ENCODE measurements around the gene C1QTNF12. TPM values are rescaled to one million over a fixed set of nuclear protein-coding genes. Genes with fewer than 3 reads are reported as not detected.

Gene C1QTNF12
- polyA plus RNA-seq, 4 donors = 9.0 to 20.6 (median 9.9) TPM

DNA sequence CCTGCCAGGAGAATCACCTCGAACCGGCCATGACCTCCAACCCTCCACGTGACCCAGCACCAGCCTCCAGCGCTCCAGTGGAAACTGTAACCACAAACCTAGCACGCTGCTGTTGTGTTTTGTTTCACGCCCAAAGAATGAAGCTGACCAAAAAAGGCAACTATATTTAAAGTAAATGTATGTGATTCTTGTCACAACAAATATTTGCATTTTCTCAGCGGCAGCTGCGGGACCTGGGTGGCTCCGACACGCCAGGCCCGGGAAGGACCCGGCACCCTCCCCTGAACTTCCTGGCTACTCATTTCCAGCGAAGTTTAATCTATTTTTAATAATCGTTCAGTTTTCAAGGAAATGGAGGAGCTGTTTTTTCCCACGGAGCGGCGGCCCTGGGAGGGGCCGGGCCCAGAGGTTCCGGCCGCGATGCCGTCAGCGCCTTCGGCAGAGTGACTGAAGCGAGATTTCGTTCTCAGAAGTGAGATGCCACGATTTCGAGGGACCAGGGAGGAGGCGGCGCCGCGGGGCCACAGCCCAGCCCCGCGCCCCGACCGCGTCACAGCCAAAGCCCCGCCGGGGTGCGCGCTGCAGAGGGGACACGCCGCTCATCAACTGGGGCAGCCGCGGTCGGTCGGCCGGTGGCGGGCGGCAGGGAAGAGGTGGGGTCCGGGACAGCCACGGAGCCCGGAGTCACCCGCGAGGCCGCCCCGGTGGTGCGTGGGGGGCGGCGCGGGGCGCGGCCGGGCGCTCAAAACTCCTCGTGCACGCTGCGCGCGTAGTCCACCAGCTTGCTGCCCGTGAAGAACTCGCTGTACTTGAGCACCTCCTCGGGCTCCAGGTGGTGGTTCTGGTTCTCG, 29.5 kb downstream of the C1QTNF12 start:
- no peak for DNase-seq (ENCODE audit: low read depth in 4 of 4, low spot score in 3 of 4)

DNA sequence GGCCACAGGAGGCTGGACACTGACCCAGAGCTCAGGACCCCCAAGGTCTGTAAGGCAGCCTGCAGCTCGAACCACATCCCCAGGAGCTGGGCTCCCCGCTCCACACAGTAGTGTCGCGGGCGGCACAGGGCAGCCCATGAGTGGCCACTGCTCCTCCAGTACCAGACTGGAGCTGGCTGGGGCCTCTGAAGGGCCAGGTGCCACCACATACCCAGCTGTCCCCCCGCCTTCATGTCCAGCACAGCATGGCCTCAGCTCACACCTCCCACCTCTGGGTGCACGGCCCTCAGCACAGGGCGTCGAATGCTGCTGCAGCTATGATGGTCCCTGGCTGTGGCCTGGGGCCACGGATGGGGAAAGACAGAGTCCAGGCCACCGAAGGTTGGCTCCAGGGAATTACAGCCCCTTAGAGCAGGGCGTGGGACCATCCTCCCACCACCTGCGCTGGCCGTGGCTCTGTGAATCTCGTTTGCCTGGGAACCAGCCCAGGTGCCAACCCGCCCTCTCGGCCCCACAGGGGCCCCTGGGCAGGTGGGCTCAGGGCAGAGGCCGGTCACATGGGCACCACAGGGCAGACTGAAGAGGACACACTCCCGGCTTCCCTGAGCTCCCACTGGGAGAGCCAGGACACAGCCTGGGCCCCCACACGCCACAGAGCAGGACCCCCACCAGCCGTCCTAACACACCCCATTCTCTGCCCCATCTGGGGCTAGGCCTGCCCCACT, 30.5 kb downstream of the C1QTNF12 start:
- DNase-seq (ENCODE audit: low read depth in 4 of 4, low spot score in 3 of 4) = no peak

DNA sequence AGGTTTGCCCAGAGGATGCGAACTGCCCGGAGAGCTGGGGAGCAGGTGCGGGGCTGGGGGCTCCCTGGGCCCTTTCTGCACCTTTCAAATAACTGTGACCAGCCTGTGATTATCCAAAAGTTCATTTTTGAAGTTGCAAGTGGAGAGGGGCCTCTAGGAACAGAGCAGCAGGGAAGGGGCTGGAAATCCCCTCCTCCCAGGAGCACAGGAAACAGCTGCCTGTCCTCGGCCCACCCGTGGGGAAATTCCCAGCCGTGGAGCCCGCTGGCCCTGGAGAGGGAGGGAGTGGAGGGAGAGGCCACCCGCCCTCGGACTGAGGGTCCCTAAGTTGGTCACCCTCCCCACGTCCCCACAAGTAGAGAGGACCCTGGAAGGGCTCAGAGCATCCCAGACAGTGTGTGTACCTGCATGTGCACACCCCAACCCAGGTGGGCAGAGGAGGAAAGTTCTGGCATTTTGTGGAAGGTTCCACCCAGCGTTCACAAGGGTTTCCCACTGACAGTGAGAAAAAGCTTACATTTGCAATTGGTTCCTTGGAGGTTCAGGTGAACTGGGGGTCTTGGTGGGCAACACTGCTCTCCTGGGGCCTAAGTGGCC, 31.3 kb downstream of the C1QTNF12 start:
- no peak for DNase-seq (ENCODE audit: low read depth in 4 of 4, low spot score in 3 of 4)

DNA sequence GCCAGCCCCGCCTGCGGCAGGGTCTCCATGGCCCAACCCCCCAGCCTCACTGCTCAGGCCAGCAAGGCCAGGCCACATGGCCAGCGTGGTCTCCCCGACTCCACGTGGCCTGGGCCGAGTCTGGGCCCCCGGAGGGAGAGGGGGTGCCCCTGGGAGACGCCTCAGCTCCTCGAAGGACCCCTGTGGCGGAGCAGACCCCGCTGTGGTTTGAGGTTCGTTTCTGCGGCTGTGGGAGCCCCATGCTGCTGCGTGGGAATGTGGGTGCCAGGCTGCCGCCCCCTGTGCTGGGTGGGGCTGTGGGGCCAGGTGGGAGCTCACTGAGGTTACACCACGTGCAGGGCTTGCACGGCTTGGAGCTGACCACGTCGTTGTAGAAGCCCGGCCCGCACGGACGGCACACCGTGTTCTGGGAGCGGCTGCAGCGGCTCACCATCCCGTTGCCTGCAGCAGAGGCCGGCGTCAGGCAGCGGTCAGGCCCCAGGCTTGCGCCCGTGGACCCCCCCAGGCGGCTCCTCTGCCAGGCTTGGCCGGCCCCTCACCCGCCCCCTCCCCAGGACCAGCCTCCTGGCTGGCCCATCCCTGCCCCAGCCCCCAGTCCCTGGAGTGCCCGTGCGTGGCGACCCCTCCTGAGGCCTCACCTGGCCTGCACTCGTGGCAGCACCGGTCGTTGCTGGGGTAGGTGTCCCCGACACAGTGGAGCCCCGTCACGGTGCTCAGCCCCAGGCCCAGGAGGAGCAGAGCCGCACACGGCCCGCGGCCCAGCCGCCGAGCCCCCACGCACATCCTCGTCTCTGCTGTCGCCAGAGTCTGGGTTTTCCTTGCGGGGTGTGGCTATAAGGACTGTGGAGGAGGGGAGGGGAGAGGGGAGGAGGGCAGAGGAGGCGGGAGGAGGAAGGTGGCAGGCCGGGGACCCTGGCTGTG, 32.9 kb downstream of the C1QTNF12 start, which contains the start of gene TNFRSF4:
Gene TNFRSF4, minus strand, starts transcription at position 809 of the 921 bp plus-strand sequence. Its CDS starts 26 bp downstream, at position 783.
- no peak for DNase-seq (ENCODE audit: low read depth in 4 of 4, low spot score in 3 of 4)

DNA sequence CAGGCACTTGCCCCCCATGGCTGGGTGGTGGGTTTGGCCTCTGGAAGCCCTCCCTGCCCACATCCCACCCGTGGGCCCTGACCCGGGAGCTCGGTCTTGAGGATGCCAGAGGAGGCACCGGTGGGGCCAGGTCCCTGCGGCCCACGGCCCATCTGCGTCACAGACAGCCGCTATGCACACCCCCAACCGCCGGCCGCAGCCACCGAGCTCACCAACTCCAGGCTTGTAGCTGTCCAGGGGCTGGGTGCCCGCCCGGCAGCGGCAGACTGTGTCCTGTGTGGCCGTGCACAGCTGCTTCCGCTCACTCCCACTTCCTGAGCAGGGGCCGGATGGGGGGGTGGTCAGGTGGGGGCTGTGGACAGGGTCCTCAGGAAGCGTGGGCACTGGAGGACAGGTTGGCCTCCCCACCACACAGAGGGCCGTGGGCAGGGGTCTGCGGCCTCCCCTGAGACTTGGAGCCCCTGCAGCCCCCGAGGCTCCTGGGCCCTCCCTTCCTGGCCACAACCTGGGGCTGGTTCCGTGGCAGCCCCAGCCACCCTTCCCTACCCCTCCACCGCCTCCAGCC, 33.7 kb downstream of the C1QTNF12 start:
- DNase-seq (ENCODE audit: low read depth in 4 of 4, low spot score in 3 of 4) = no peak

DNA sequence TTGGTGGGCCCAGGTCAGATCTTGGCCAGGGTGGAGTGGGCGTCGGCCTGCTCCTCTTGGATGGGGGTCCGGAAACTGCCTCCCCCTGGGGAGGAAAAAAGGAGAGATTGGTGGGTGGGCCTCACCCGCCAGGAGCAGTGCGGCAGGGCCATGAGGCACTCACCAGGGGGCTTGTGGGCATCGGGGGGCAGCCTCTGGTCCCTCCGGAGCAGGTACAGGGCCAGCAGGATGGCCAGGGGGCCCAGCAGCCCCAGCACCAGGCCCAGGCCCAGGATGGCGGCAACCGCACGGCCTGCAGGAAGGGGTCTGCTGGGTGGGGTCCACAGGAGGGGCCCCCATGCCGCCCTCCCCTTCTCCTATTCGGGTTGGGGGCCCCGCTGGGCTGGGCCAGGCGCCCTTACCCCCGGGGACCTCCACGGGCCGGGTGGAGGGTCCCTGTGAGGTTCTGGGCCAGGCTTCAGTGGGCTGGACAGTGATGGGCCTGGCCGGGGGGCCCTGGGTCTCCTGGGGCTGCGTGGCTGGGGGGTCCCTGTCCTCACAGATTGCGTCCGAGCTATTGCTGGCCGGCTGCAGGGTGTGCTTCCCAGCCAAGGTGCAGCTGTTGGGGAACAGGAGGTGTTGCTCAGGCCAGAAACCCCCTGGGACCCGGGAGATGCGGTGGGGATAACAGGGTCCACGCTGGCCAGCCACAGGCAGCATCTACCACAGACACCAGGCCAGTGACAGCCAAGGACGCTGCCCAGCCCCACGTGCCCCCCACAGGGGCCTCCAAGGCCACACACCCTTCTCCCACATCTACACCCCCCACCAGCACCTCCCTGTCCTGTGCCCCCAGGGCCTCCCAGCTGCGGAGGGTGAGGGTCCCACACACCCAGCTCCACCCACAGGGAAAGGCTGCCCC, 34.7 kb downstream of the C1QTNF12 start:
- DNase-seq (ENCODE audit: low read depth in 4 of 4, low spot score in 3 of 4) = no peak

DNA sequence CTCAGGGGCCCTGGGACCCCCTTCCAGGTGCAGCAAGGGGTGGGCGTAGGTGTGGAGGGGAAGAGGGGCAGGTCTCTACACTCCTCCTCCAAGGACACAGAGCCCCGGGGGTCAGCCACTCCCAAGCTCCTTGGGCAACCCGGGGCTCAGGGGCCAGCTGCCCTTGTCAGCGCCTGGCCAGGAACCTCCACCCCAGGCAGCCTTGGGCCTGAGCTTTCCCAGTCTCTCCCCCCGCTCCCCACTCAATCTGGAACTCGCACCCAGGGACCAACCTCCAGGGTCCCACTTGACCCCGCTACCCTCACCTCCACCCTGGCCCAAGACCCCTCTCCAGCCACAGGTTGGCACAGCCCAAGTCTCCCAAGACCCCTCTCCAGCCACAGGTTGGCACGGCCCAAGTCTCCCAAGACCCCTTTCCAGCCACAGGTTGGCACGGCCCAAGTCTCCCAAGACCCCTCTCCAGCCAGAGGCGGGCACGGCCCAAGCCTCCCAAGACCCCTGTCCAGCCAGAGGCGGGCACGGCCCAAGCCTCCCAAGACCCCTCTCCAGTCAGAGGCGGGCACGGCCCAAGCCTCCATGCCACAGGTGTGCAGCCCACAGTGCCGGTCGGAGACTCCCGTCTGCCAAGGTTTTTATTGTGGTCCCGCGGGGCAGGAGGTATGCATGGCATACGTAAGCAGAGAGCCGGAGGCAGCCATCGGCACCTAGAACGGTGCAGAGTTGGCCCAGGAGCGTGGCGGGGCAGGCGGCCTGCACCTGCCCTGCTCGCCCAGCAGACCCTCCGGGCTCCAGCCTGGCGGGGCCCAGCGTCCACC, 35.6 kb downstream of the C1QTNF12 start:
- DNase-seq (ENCODE audit: low read depth in 4 of 4, low spot score in 3 of 4) = no peak

DNA sequence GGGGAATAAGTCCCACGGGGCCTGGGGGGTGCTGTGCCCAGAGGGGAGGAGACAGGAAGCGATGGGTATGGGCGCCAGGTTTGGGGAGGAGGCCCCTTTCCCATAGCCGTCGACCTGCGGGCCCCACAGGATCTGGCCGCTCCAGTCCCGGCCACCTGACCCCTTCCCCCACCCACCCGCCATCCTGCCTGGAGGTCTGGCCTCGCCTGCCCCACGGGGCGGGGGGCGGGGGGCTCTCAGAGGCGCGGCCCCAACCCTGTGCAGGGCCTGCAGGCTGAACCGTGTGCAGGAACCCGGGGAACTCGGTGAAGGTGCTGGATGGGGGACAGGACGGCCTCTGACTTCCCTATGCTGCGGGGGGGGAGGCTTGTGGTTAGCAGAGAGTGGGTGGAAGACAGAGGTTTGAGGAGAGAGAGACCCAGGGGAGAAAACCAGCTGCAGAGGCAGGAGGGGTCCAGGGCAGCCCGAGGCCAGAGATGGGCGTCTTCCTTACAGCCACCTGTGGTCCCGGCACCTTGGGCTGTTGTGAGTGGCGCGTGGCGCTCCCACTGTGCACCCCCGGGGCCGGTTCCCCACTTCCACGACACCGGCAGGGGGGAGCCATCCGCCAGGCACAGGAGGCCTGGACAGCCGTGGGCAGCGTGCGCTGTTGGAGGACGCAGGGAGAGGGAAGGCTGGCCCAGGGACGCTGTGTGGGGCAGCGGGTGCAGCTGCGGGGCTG, 37.6 kb downstream of the C1QTNF12 start:
- no peak for DNase-seq (ENCODE audit: low read depth in 4 of 4, low spot score in 3 of 4)

DNA sequence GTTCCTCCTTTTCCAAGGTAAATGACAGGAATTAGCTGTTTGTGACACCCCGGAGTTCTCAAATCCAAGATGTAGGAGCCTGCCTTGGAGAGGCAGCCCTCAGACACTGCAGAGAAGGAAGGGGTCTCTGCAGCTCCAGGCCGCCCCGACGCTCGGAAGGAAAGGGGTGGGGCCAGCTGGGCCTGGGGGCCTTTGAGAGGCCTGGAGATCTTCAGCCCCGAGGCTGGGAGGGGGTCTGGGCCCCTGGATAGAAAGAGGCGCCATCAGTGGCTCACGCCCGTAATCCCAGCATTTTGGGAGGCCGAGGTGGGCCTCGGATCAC, 39.0 kb downstream of the C1QTNF12 start:
- no peak for DNase-seq (ENCODE audit: low read depth in 4 of 4, low spot score in 3 of 4)

DNA sequence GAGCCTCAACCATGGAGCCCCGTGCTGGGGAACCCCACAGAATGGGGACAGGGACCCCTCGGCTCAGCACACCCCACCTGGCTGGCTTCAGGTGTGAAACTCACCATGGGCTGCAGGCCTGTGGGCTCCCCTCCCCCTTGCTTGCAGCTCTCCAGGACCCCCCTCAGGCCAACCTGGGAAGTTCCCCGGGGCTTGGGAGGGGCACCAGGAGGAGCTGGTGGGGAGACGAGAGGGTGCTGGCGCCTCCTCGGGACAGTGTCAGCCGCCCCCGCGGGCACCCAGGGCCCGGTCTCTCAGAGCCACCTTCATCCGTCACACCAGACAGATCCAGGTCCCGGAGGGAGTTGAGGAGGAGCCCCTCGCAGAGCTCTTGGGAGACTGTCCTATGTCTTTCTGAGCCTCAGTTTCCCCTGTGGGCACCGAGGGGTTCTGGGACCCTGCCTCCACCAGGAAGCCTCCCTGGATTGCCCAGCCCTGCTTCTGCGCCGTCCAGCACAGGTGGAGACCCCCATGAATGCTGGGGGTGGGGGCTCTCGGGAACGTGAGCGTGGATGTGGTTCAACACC, 39.5 kb downstream of the C1QTNF12 start:
- no peak for DNase-seq (ENCODE audit: low read depth in 4 of 4, low spot score in 3 of 4)

DNA sequence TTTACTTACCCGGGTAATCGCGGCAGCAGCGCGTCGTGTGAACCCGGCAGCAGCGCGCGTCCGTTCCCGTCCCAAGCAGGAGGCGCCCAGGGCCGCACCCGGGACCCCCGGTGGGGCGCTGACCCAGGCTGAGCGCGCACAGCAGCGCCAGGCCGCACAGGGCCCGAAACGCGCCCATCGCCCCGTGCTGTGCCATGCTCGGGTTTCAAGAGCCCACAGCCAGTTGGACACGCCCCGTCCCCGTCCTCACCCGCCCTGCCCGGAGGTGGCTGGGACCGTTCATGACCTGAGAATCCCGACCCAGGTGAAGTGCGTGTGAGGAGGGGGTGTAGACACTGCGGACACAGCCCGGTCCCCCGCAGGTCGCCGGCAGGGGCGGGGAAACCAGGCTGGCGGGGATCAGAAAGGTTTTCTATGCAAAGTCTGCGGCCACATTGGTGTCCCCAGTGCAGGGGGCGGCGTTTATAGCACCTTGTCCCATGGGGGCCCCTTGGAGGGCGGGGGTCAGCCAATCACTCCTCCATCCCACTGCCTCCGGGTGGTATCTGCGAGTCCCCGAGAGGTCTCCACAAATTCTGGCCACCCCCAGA, 40.1 kb downstream of the C1QTNF12 start, which contains the start of gene TNFRSF18:
Gene TNFRSF18, minus strand, starts transcription at position 217 of the 590 bp plus-strand sequence. Its CDS starts 21 bp downstream, at position 196.
- no peak for DNase-seq (ENCODE audit: low read depth in 4 of 4, low spot score in 3 of 4)

DNA sequence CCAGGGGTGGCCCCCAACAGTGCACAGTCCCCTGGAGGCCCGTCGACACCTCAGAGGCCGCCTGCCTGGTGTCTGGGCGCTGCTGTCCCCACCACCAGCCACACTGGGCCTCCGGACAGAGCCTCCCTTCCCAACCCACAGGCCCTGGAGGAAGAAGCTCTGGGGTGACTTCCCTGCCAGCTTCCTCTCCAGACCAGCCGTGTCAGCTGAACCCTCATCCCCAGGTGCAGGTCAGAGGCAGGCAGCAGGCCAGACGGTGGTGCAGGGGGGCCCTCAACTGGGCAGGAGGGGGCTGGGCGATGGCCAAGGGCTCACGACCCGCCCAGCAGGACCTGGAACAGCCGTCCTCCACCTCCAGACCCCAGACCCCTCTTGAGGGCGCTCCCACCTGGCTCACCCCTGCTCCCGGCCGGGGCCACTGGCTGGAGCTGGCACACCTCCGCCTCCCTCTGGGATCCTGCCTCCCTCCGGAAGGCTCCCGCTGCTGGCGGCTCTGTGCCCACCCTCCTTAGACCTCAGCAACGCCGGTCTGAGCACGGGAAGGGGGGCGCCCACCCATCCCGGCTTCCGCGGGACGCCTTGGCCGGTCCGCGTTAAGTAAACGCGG, 40.6 kb downstream of the C1QTNF12 start:
- DNase-seq (ENCODE audit: low read depth in 4 of 4, low spot score in 3 of 4) = no peak

DNA sequence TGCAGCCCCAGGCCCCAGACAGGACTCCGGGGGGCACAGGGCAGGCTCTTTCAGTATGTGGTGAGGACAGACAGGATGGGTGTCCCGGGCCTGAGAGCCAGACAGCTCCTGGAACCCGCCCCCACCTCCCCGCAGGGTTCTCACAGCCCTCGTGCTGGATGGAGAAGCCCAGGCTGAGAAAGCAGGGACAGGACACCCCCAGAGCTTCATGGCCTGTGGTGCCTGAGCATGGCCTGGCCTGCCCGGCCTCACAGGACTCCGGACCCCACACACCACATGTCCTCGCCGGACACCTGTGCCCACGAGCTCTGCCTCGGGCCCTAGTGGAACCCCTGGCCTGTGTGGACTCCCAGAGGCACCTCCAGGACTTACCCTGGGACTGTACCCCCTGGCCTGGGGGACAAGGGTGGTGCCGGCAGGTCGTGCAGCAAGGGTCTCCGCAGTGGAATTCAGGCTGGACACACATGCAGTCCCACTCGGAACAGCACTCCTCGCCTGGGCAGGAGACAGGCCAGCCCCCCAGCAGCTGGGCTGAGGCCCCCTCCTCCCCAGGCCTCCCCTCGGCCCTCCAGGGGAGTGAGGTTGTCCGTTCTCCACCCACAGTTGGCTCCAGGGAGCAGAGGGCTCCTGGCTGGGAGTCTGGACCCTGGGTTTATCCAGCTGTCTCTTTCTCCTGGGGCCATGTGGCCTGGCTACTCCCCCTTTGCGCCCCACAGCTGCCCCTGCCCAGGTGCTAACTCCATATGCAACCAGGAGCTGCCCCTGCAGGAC, 41.3 kb downstream of the C1QTNF12 start:
- DNase-seq (ENCODE audit: low read depth in 4 of 4, low spot score in 3 of 4) = no peak

DNA sequence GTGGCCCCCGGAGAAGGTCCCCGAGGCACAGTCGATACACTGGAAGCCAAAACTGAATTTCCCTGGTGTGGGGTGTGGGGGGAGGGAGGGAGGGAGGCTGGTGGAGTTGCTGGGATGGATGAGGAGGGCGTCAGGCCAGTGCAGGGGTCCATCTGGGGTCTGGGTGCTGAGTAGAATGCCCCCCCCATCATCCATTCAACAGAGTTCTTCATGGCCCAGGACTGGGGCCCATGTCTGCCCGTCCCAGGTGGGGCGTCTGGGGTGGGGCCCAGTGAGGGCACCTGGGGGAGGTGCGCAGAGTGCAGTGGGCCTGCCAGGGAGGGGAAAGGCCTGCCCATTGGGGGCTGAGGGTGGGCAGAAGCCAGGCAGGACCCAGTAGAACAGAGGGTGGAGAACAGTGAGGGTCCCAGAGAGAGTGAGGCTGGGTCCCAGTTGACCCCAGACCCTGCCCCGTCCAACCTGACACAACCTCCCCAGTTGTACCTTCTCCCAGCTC, 42.0 kb downstream of the C1QTNF12 start:
- DNase-seq (ENCODE audit: low read depth in 4 of 4, low spot score in 3 of 4) = no peak

Measured in right renal pelvis (tissue), 4 donors.